Bone marrow (tissue), 2 donors: Measurements from ENCODE around the gene SLC5A4.
"Not testable (repeated sequence)": the region's sequence is repeated elsewhere in the genome, so short reads cannot be mapped to it uniquely, and the experiment has no call there.

Source experiments
- DNase-seq, 2 donors: peaks; one replicate each; lab custom pipeline; 2025; lab: John Stamatoyannopoulos, UW

Gene SLC5A4

GRCh38 chr22:32255217-32255616 lies at the start of gene SLC5A4:
Gene SLC5A4, minus strand, starts transcription at chr22:32255347. Its CDS starts 18 bp downstream, at chr22:32255329.
- DNase-seq: no peak

GRCh38 chr22:32293921-32294320 lies 38.8 kb upstream of the SLC5A4 start:
- not testable (repeated sequence) for DNase-seq

GRCh38 chr22:32286290-32286840 lies 31.2 kb upstream of the SLC5A4 start:
- no peak for DNase-seq

GRCh38 chr22:32281072-32281471 lies 25.9 kb upstream of the SLC5A4 start:
- no peak for DNase-seq

GRCh38 chr22:32275353-32275752 lies 20.2 kb upstream of the SLC5A4 start:
- DNase-seq: not testable (repeated sequence)

GRCh38 chr22:32271389-32271788 lies 16.2 kb upstream of the SLC5A4 start:
- DNase-seq: no peak

GRCh38 chr22:32270641-32271369 lies 15.7 kb upstream of the SLC5A4 start:
- DNase-seq: no peak

- DNase-seq: no peak
Observed at GRCh38 chr22:32269316-32269715, 14.2 kb upstream of the SLC5A4 start.

GRCh38 chr22:32267011-32267410 lies 11.9 kb upstream of the SLC5A4 start:
- DNase-seq: no peak

GRCh38 chr22:32265882-32266767 lies 11.0 kb upstream of the SLC5A4 start:
- DNase-seq: peak; percentile 10 to 62

GRCh38 chr22:32263678-32264077 lies 8.5 kb upstream of the SLC5A4 start:
- not testable (repeated sequence) for DNase-seq

GRCh38 chr22:32261306-32261705 lies 6.2 kb upstream of the SLC5A4 start:
- no peak for DNase-seq

GRCh38 chr22:32258791-32259190 lies 3.6 kb upstream of the SLC5A4 start:
- no peak for DNase-seq

GRCh38 chr22:32255726-32256125 lies 579 bp upstream of the SLC5A4 start:
- no peak for DNase-seq

GRCh38 chr22:32249231-32249630 lies 5.9 kb downstream of the SLC5A4 start:
- DNase-seq: no peak

- DNase-seq: no peak
Observed at GRCh38 chr22:32248276-32248675, 6.9 kb downstream of the SLC5A4 start.

GRCh38 chr22:32246166-32246565 lies 9.0 kb downstream of the SLC5A4 start:
- DNase-seq: no peak

GRCh38 chr22:32245042-32245441 lies 10.1 kb downstream of the SLC5A4 start:
- DNase-seq: no peak

GRCh38 chr22:32244547-32244946 lies 10.6 kb downstream of the SLC5A4 start:
- no peak for DNase-seq

GRCh38 chr22:32240461-32240860 lies 14.7 kb downstream of the SLC5A4 start:
- no peak for DNase-seq

- DNase-seq: no peak
Observed at GRCh38 chr22:32237906-32238305, 17.2 kb downstream of the SLC5A4 start.

- DNase-seq: no peak
Observed at GRCh38 chr22:32236970-32237369, 18.2 kb downstream of the SLC5A4 start.

GRCh38 chr22:32233091-32233490 lies 22.1 kb downstream of the SLC5A4 start:
- DNase-seq: no peak
